ENCODE data around the gene DNM3.

DNA sequence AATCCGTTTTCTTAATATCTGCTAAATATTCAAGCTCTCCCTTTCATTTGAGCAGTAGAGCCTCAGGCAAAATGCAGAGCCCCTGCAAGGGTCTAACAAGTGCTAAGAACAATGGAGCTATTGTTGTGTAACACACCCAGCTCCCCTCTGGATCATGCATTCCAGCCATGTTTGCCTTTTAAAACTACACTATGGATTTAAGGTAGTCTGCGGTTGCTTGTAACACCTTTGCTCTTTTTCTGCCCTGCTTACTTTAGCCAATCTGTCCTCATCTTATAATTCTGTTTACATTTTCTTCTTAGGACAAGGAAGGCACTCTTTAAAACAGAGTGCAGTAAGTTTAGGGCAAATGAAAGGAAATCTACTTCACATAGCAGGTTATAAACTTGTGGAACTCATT lies 519.2 kb downstream of the DNM3 start:
- no peak for TF ChIP-seq EZH2 (IDR thresholded peaks at IDR 0.05)
- no peak for TF ChIP-seq POLR2AphosphoS5 (IDR thresholded peaks at IDR 0.05; ENCODE audit: borderline replicate concordance, low read depth, low read length)
- TF ChIP-seq FOXP2 (optimal IDR thresholded peaks at IDR 0.05; ENCODE audit: control extremely low read depth, extremely low read length, insufficient read depth) = no peak

Data from SK-N-MC (cell line).